ENCODE data around the gene CPSF3.

Gene CPSF3

DNA sequence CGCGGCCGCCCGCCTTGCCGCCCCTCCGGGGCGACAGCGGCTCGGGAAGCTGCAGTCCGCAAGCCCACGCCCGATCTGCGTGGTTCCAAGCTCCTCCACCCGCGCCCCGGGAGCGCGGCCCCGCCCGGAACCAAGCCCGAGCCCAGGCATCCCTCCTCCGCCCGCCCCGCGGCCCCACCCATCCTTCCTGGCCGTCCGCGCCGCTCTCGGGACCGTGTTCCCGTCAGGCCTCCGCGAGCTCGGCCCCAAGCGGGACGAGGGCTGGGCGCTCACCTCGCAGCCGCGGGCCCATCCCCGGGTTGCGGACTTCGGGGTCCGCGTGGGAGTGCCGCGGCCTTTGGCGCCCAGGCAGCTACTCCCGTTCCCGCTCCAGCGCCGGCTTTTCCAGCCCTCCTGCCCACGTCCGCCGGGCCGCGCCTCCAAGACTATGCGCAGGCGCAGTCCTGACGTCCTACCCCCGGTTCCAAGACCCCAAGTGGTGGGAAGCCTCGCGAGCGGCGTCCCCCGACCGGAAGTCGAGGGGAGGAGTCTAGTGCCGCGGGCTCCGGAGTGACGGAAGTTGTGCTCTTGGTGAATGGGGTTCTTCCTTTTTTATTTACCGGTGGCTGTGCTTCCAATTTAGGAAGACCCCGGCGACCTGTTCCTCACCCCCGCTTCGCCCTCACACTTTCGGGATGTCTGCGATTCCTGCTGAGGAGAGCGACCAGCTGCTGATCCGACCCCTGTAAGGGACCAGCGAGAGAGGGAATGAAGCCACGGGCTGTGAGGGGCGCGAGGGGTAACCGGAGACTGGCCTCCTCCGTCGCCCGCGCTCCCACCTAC lies at the start of gene CPSF3, which contains the start of gene ITGB1BP1:
Gene CPSF3 (plus strand): TSS at position 555 of the 822 bp plus-strand sequence. CDS start 120 bp downstream, at position 675.
Gene ITGB1BP1 (minus strand): TSS at position 429 of the 822 bp plus-strand sequence. CDS start 4,831 bp downstream, outside the sequence.
- DNase-seq, result peak; percentile 96

DNA sequence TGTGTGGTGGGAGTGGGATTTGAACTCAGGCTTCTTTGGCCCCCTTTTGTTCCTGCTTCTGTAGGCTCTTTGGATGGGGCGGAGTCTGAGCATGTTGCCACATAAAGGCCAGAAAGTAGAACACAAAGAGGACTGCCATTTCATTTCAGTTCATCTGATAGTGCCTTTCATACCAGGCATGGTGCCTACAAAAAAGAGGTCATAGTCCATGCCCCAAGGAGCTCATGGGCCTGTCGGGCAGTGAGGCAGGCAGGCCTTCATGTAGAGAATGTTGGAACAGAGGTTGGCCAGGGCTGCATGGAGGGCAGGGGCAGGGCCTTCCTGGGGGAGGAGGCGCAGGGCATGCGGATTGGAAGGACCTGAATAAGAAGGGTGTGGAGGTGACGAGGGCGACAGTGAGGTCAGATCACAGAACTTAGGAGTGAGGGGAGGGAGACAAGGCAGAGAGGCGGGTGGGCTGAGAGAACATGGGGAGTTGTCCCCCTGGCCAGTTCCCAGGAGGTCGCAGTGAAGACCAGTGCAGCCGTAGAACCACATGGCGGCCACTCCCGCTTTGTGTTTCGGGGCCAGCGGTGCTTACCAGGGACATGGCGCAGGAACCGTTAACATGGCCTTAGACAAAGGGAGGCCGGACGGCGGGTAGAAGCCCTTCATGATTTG lies 49.3 kb upstream of the CPSF3 start:
- no peak for DNase-seq

DNA sequence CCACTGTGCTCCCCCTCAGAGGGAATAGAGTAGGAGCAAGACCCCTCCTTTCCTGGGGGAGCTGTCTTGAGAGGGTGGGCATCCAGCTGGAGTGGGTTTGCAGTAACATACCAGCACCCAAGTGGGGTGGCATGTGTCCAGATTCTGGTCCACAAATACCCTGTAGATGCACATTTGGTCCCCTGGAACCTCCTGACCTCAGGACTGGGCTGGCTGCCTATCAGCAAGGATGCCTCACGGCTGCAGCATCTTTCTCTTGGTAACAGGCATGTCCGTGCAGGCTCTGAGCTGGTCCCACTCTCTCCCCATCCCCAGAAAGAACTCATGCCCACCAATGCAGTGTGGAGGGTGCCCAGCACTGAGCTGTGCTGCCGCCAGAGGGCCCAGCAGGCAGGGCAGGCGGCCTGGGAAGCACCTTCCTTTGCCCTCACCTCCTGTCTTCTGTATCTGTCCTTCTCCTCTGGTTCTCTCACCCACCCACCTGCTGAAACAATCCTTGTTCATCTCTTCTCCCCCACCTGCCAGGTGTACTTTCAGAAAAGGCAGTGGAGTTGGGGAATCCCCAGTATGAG lies 47.5 kb upstream of the CPSF3 start:
- no peak for DNase-seq

DNA sequence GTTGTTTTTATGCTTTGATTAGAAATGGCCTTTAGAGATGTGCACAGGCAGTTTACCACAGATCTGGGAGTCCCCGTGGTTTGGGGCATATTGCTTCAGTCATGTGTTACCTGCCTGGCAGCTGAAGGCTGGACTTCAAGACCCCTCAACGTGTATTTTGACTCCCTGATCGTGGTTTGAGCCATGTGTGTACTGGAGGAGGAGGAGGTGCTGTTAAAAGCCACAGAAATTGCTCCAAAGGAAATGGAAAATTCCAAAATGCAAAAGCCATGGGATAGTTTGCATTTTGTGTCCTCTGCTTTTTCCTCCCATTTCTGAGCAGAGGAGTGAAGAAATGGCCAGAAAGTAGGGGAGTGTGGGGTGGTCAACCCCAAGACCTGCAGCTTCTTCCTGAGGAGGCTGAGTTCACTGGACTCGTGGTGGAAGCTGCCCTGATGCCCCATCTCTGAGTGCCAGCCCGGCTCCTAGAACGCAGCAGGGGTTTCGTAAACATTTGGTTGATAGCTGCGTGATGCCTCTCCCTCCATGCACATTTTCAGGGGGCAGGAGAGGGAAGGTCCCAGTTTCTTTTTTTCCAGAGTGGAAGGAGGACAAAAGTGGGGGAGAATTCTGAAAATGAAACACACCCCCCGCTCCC lies 45.9 kb upstream of the CPSF3 start:
- no peak for DNase-seq

DNA sequence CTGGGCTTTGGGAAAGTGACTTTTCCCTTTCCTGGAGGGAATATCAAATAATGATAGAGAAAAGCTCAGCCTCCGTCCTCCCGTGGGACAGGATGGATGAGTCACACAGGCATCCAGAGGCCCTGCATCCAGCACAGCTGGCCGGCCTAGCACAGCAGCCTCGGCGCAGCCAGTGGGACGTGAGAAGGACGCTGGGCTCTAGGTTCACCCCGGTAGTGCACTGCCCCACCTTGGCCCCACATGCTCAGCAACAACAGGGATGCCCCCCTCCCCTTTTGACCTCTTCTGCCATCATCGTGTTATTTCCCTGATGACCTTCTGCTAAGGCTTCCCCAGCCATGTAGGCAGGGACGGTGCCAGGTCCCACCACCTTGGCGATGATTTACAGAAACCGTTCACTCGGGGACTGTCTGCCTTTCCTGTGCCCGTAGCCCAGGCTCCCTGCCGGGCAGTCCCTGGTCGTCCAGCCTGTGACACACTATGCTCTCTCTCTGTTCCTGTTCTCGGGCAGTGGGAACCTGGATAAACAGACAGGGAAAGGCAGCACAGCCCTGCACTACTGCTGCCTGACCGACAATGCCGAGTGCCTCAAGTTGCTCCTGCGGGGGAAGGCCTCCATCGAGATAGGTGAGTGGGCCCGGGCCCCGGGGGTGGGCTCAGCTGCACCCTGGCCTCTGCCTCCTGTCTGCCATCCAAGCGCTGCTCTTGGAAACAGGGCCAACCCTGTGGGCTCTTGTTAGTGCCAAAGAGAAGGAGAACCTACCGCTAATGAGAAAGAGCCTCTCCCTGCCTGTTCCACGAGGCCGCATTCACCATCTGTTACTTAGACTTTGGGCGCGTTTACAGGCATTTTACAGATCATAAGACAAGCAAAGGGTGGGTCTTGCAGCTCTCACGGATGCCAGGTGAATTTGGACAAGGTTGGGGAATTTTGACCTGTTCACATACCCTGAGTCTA lies 44.7 kb upstream of the CPSF3 start:
- DNase-seq, result no peak

DNA sequence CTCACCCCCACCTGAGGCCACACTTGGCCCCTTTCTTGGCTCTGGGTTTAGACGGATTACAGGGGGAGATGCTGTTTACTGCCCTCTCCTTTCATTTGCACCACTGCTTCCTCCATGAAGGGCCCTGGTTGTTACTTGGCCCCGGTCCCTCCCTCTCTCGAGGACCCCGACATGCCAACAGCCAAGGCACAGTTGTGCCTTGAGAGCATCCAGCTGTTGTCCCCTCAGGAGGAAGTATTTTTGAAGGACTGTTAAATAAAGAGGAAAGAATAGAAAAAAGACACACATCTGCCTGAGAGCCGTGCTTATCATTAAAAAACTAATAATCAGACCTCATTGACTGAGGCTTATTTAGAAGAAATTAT lies 44.1 kb upstream of the CPSF3 start:
- no peak for DNase-seq

DNA sequence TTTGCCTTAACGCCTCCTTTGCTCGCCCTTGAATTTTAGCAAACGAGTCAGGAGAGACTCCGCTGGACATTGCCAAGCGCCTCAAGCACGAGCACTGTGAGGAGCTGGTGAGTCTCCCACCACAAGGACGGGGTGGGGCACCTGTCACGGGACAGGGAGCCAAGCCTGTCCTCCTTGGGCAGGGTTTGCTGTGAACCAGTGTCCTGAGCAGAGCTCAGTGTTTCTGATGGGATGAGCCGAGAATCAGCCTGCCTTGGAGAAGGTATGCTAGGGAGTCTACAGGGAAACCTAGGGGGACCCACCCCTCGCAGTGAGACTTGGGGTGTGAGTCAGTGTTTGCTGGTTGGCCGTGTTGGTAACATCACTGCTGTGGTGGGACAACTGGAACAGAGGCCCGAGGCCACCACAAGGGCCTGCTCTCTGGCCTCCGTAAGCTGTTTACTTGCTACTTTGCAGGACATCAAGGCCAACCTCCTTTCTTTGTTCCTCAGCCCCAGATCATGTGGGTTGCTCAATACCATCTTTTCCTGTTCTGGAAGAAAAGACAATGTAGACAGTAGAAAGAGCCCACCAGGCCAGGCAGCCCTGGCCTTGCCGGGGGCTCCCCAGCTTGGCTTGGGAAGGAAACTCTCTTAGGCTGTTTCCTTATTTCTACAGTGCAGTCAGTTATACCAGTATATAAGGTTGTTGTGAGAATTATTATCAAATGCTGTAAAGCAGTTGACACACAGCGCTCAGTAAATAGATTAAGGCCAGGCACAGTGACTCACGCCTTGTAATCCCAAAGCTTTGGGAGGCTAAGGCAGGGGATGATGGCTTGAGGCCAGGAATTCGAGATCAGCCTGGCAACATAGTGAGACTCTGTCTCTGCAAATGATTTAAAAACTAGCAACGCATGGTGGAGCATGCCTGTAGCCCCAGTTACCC lies 42.5 kb upstream of the CPSF3 start:
- no peak for DNase-seq

DNA sequence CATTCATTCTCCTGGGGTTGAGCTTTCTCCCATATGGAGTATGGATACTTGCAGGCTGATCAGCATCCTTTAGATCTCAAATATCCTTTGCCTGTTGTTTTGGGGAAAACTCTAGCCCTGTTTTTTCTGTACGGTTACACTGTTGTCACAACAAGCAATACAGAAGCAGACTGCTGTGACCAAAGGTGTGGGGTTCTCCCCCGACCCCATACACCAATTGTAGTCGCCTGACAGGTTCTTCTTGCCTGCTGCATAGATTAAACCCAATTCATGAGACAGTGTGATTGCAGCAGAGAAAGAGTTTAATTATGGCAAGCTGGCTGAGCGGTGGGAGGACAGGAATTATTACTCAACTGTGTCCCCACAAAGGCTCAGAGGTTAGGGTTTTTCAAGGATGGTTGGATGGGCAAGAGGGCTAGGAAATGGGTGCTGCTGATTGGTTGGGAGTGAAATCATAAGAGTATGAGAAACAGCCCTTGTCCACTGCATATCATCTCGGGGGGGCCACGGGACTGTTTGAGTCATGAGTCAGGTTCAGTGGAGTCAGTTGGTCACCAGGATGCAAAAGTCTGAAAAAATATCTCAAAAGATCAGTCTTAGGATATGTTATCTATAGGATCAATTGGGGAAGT lies 40.7 kb upstream of the CPSF3 start:
- DNase-seq, result no peak

DNA sequence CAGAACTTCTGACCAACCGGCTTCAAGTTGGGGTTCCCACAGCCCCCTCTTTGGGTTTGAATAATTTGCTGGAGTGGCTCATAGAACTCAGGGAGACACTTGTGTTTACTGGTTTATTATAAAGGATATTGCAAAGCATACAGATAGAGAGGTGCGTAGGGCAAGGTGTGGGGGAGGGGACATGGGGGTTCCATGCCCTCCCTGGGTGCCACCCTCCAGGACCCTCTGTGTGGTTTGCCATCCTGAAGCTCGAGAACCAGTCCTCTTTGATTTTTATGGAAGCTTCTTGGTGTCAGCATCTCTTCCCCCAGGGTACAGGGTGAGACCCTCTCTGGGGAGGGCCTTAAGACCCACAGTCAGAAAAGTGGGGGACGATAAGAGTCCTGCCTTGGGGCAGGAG lies 38.9 kb upstream of the CPSF3 start:
- no peak for DNase-seq

DNA sequence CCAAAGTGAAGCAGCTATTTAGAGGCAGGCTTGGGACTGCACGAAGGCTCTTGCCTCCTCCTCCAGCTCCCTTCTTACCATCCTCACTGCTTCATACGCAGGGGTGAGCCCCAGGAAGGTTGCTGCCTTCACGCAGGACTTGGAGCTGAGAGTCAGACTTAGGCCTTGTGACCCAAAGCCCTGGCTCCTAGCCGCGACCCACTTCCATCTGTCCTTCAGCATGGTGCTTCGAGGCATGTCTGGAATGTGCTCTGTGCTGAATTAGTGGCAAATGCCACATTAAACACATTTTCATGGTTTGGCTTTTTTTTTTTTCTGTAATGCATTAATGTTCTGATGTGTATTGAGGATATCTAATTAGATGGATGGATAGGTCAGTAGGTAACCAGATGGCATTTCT lies 37.6 kb upstream of the CPSF3 start:
- no peak for DNase-seq

DNA sequence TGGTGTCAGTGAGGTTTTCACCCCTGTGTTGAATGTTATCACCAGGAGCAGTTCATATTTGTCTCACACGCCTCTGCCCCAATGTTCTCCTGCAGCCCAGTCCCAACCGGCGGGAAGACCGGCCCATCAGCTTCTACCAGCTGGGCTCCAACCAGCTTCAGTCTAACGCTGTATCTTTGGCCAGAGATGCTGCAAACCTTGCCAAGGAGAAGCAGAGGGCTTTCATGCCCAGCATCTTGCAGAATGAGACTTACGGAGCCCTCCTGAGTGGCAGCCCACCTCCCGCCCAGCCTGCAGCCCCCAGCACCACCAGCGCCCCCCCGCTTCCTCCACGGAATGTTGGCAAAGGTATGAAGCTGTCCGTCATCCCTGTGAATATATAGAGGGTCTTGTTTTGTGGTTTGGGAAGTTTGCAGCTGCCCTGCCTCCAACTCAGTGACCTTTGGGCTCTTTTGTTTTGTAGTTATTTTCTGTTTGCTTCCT lies 35.2 kb upstream of the CPSF3 start:
- DNase-seq, result no peak

DNA sequence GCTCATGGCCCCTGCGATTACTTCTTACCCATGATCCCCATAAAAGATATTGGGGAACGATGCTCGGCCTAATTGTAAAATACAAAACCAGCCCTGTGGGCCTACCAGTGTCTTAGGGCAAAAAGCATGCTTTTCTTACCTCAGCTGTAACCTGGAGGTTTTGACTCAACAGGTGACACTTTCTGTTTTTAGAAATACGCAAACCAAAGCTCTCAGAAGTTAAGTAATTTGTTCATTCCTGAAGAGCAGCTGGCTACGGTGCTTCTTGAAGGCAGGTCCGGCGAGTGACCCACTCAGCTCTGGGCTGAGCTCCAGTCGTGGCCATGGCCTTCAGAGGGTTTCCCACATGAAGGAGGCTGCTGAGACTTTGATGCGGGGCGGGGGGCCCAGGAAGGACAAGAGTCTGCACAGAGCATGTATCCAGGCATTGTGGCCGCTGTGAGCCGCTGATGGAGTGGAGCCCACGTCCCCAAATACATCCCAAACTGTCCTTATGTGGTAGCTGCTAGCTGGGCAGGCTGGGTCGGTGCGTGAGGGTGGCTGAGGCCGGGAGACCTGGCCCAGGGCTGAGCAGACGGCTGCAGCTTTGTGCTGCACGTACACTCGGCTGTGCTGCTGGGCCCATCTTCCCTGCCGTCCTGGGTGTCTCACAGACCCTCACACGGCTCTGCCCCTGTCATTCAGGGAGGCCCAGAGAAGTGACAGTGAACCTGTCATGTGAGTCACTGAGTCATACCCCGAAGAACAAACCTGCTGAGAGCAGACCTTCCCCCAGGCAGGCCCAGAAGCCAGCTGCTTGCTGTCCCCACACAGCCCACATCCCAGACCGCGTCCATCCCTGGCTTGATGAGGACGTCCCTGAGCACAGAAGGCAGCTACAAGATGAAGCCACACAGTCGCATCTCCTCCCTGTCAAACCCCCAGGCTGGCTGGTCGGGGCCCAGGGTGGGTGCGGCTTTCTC lies 34.2 kb upstream of the CPSF3 start:
- DNase-seq, result no peak

DNA sequence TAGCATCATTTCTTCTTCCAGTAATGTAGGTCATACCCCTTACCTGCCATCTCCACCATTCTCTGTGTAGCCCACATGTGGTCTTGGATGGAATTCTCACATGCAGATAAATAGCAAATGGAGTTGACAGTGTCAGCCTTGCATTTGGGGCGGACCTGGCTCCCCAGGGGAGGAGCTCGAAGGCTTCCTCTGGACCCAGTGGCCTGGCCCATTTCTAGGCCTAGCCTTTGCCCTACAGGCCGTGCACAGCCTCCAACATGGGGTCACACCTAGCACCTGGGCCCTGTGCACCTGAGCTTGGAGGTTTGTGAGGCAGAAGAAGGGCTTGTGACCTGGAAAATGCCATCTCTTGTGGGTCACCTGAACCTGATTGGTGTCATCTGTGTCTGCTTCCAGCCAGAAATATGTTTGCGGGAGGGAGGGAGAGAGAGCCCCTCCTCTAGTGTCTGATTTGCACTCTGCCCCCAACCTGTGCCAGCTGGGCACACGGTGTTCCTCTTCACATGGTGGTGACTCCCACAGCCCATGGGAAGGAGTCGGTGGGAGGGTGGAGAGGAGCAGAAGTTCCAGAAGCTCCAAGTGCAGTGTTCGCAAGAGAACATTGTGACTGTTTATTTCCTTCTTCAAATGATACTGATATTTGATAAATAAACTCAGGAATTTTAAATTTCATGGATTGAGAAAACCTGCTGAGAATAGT lies 33.2 kb upstream of the CPSF3 start:
- no peak for DNase-seq

DNA sequence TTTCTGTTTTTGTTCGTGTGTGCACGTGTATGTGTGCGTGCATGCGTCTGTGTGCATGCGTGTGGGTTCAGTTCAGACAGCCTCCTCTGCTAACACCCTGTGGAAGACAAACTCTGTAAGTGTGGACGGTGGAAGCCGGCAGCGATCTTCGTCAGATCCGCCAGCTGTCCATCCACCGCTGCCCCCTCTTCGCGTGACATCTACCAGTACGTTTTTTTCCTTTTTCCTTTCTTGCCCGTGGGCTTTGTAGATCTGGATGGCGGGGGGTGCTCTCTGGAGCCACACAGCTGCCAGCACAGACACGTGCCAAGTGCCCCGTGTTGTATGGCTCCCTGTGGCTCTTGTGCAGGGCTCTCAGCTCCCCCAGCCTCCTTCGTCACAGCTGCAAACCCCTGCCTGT lies 32.5 kb upstream of the CPSF3 start:
- DNase-seq, result no peak

DNA sequence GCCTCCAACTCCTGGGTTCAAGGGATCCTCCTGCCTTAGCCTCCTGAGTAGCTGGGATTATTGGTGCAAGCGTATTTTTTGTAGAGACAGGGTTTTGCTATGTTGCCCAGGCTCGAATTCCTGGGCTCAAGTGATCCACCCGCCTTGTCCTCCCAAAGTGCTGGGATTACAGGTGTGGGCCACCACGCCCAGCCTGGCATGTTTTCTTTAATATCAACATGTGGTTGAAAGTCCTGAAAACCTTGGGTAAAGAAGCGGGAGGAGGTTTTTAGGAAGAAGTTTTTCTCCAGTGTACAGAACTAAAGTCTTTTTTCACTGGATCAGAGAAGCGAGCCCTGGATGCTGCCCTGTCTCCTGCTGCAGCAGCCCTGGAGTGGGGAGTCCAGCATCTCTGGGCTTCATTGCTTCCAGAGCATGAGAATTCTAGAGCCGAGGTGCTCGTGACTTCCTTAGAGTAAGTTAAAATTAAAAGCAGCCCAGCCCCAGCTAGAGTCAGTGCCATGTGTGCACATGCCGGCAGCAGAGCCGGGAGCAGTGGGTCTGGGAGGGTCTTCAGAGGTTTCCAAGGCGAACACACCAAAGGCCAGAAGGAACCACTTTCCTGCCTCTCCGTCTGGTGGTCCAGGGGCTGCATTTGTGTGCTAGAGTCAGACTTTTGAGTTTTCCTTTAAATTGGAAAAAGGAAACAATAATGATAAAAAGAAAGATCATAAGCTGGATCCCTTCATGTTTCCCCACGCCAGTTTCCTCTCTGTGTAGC lies 31.3 kb upstream of the CPSF3 start:
- no peak for DNase-seq

DNA sequence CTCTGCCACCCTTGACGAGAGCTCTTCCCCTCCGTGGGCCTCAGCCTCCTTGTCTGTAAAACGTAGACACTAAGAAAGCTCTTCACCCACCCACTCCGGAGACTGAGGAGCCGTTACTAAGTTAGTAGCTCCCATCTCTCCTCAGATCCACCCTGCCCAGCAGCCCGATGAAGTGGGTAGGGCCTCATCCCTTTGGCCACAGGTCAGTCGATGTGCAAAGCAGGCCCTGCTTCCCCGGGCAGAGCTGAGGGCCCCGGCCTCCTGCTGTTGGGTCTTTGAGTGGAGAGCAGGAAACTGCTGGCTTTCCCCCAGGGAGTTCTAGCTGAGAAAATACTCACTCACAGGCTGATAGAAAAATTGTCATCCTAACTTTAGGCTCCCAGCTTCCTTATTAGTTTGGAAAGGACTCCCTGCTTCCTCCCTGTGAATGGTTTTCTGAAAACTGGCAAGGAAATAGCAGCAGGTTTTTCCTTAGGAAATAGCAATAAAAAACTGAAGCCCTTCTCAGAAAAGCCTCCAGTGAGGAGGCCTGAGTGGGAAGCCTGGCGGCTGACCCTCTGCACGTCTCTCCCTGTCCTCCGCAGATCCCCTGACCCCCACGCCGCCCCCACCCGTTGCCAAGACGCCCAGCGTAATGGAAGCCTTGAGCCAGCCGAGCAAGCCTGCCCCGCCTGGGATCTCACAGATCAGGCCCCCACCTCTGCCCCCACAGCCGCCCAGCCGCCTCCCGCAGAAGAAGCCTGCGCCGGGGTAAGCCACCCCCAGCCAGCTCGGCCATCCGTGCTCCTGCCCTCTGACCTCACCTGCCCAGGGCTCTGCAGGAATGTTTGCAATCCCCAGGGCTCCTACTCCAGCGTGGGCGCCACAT lies 30.3 kb upstream of the CPSF3 start:
- DNase-seq, result no peak

DNA sequence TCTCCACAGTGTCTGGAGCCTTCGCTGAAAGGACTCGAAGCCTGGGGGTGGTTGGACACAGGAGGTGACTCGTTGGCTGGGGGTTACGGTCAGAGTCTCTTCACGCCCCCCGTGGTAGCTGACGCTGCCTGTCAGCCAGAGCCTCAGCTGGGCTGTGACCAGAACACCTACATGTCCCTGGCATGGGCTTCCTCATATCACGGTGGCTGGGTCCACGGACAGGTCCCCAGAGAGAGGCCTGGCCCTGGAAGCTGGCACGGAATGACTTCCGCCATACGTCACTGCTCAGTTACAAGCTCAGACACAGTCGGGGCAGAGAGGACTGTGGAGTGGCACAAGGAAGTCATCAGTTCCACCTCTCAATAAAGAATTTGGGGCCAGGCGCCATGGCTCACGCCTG lies 28.6 kb upstream of the CPSF3 start:
- DNase-seq, result no peak
